GM19372 (cell line): ENCODE results near the gene SLC66A2.
"Not testable (repeated sequence)": the region's sequence is repeated elsewhere in the genome, so short reads cannot be mapped to it uniquely, and the experiment has no call there.

Experiments
- ATAC-seq: cut with Tn5 transposase; IDR thresholded peaks from one replicate; pipeline ENCODE4 v1.9.1; 2021; ENCODE audit warnings: mild to moderate bottlenecking, low read depth, moderate library complexity; ENCODE audit not compliant: unreplicated experiment

Gene SLC66A2

GRCh38 chr18:79883461-79884293 lies 67.8 kb downstream of the SLC66A2 start:
- no peak for ATAC-seq

- no peak for ATAC-seq
Measured at GRCh38 chr18:79882522-79883241, 68.8 kb downstream of the SLC66A2 start.

GRCh38 chr18:79881695-79882094 lies 69.8 kb downstream of the SLC66A2 start:
- no peak for ATAC-seq

GRCh38 chr18:79879566-79879965 lies 71.9 kb downstream of the SLC66A2 start:
- ATAC-seq = no peak

DNA sequence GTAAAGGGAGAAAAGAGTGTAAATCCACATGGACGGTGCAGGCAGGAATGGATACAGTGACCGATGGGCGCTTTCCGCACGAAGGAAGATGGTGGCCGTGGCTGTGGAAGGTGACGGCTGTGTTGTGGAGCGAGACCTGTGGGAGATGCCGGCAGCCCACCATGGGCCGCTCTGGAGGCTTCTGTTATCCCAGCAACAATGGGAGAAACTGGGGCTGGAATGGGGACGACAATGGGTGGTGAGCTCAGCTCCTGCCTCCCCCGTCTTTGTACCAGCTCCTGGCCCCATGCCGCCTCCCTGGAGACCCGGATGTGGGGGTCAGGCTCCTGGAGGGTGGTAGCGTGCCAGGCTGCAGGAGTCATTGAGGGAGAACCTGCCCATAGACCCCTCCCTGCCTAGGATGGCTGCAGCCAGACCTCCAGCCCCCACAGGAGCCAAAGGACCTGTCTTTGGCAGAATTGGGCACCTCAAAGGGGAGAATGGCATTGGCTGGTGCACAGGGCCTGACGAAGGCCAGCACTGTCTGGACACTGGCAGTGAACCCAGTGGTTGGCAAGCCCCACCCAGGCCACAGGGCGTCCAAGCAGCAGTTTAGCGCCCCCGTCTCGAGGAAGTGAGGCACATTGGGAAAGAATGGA lies 72.6 kb downstream of the SLC66A2 start:
- ATAC-seq = no peak

GRCh38 chr18:79878246-79878645 lies 73.2 kb downstream of the SLC66A2 start:
- ATAC-seq = not testable (repeated sequence)

DNA sequence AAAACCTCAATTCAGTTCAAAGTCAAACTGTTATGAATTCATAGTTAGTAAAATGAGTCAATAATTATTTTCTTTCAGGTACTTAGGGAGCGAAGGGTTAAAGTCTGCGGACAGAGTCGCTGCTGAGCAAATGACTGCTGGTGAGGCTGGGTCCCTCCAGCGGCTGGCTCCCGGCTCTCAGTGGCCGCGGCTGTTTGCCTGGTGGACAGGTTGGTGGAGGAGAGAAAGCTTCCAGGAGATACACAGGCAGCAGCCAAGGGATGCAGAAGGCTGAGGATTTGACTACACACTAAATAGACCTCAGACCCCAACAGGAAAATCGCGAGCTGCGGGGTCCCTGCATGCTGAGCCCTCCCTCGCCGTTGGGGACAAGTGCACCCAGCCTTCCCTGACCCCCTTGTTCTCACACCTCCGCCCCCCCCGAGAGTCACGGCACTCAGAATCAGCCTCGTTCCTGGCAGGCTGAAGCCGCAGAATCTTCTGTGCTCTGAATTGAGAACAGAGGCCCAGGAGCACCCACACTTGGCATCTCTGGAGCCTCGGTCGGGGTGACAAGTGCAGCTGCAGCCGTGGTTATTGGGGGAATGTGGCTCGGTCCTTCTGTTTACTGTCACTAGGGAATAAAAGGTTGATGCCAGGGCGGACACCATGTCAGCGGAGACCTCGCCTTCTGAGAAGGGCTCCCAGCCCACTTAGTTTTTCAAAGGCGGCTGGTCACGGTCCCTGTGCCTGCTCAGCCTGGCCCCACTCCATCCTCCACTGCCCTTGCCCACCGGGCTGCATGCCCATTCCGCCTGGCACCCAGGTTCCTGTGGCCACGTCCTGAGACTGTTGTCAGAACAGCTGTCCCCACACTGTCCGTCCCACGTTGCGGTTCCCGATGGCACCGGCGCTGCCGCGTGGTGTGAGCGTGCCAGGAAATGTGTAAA lies 74.0 kb downstream of the SLC66A2 start:
- no peak for ATAC-seq

- no peak for ATAC-seq
Measured at GRCh38 chr18:79876497-79876896, 75.0 kb downstream of the SLC66A2 start.

DNA sequence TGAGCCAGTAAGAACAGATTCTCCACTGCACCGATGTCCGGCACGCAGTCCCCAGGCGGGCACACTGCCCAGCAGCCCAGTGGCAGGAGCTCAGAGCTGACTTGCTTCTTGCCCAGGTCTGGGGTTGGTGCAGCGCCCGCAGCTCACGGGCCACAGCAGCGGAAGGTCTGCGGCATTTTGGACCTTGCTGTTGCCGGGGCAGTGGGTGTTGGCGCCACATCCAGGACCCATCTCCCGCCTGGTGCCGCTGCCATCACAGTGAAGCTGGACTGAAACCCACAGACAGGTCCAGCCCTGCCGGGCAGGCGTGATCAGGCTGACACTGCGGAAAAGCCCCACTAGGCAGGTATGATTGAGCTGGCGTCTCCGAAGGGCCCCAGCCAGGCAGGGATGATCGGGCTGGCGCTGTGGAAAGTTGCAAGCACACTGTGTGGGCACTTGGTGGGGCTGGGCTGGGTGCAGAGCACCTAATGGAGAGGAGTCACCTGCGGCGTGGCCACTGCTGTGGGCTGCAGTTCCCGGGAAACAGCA lies 75.5 kb downstream of the SLC66A2 start:
- no peak for ATAC-seq

GRCh38 chr18:79875531-79875919 lies 75.9 kb downstream of the SLC66A2 start:
- ATAC-seq = no peak

GRCh38 chr18:79874553-79875530 lies 76.6 kb downstream of the SLC66A2 start:
- no peak for ATAC-seq

GRCh38 chr18:79873449-79874110 lies 77.9 kb downstream of the SLC66A2 start:
- no peak for ATAC-seq

DNA sequence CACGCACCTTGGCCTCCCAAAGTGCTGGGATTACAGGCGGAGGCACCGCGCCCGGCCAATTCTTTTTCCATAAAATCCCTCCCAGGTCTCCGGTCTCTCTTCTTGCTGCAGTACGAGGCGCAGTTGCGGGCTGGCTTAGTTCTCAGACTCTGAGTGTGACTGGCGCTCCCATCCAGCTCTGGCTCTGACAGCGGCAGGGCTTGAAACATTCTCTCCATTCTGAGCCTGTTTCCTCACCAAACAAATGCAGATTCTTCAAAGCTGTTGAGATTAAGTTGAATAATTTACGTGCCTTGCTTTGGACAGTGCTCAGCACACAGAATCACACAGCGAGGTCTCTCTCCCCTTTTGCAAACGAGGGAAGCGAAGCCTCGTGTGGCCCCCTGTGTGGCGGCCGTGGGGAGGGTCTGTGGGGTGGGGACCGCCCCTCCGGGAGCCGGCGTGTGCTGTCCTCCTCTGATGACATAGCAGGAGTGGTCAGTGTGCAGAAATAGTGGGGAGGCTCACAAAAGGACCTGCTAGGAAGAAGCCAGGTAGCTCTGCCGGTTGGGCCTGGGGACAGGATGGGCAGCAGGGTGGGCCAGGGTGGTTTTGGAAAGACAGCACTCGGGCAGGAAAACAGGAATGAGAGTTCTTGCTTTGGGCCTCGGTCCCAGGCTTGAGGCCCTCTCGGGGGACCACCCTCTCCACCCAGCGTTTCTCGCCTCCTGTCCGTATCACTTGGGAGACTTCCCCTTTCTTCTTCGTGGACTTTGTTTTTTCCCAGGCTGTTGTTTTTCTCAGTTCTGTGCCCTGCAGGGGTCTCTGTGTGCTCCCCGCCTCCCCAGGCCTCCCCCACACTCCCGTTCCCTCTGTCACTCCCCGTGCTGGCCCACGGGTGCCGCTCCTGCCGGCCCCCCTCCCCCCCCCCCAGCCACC lies 78.7 kb downstream of the SLC66A2 start:
- ATAC-seq = no peak

DNA sequence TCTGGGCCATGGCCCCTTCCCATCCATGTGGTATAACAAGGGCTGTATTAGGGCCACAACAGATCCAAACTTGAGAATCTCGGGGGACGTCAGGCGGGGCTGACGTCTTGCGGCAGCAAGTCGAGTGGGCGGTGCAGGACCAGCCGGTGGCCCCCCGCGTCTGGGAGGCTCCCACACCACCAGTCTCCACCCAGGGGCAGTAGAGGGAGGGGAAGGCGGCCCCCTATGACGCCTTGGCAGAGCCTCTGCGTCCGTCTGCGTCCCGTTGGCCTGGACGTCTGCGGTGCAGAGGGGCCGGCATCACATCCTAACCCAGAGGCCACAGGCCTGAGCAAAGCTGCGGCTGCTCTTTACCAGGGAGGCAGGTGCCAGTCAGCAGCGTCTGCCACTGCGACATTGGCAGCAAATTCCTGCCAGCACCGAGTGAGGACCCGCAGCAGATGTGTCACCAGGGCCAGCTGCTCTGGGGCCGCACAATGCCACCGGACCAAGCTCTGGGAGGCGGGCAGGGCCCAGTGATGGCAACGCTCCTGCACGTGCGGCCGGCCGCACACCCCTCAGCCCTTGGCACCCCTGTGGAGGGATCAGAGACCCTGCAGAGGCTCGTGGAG lies 79.9 kb downstream of the SLC66A2 start:
- ATAC-seq = no peak

DNA sequence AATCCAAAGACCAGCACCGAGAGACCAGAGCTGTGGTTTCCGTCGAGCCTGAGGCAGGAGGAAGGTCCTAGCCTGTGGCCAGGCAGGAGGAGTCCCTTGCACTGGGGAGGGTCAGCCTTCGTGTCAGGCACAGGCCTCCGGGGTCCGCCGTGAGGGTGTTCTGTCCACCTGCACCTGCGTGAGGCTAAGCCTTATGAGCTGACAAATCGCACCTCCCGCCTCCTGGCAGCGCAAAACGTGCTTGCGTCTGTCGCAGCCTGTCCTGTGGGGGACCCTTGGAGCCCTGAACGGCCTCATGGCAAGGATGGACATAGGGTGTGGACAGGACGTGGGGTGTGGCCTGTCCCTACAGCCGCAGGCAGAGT lies 80.4 kb downstream of the SLC66A2 start:
- no peak for ATAC-seq

DNA sequence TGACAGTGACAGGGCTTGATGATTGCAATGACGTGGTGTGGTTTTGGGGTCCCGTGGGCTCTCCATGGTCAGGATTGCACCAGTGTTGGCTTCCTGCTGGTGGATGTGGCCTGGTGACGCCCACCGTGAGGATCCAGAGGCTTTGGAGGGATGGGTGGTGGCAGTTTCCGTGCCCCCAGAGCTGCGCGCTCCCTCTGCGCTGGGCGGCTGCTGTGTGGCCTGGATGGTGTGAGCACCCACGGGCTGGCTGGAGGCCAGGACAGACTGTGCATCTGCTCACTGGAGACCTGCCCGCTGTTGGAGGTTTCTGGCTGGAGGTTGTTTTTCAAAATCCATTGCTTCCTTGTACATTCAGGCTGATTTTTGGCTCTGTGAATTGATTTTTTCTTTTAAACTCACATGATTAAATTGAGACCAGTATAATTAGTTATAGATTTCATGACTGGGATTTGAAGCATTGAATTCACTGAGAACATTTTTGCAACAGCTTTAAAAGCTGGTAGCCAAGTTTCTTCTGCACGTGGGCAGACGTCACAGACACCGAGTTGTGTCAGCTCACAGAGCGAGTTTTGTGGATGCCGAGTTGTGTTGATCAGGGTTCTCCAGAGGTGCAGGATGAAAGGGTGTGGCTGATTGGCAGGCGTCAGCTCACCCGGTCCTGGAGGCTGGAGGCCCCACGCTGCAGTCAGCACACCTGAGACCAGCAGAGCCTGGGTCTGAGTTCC lies 81.0 kb downstream of the SLC66A2 start:
- no peak for ATAC-seq
